DMS114 treated with DMSO at 0.1 percent for 48 hours (cell line): ENCODE results near the gene EDC3.

Experiments
- DNase-seq: peaks from one replicate; lab custom pipeline; 2025; ENCODE audit not compliant: unreplicated experiment; lab: John Stamatoyannopoulos, UW

EDC3 gene

DNA sequence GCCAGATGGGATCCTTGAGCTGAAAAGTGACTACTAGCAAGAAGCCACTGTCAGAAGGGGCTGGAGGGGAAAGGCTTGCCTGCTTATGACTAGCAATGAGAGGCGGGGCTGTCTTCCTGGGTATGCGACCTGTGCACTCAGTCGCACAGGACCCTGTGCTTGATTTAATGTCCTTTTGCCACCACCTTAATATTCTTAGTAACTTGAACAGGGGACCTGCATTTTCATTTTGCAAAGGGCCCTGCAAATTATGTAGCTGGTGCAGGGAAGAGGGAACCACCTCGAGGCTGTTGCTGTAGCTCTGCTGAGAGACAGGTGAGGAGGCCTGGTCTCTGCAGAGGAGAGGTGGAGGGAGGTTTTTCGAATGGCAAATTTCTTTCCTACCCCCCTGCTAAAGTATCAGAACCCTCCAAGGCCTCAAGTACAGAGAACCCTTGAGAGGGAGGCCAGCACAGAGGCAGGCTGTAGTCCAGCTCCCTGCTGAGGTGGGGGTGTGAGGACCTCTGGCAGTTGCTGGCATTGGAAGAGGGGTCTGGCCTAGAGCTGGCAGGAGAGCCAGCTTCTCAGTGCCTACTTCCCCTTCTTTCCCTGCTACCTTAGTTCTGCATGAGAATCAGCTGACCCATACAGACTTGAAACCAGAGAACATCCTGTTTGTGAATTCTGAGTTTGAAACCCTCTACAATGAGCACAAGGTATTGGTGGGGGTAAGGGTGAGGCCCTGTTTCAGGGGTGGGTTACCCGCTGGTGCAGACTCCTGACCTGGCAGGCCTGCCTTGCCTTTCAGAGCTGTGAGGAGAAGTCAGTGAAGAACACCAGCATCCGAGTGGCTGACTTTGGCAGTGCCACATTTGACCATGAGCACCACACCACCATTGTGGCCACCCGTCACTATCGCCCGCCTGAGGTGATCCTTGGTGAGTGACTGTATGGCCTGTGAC is 68.8 kb downstream of the EDC3 start:
- DNase-seq, result no peak

DNA sequence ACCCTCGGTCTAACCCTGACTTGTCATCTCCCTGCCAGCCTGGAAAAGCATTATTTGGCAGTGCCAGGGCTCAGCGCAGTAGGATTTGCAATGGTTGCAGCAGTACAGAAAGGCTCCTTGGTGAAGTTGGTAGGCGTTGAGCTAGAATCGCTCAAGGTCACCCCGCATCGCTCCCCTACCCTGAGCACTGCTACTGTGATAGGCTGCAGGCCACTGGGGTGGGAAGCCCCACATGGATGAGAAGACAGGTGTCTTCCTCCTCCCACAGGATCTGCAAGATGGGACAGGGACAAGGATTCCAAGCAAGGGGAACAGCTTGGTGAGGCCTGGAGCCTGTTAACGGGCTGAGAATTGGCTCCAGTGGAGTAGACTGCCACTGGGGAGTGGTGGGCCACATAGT is 69.5 kb downstream of the EDC3 start:
- no peak for DNase-seq

GRCh38 chr15:74625693-74626092 is 70.1 kb downstream of the EDC3 start:
- DNase-seq, result no peak

DNA sequence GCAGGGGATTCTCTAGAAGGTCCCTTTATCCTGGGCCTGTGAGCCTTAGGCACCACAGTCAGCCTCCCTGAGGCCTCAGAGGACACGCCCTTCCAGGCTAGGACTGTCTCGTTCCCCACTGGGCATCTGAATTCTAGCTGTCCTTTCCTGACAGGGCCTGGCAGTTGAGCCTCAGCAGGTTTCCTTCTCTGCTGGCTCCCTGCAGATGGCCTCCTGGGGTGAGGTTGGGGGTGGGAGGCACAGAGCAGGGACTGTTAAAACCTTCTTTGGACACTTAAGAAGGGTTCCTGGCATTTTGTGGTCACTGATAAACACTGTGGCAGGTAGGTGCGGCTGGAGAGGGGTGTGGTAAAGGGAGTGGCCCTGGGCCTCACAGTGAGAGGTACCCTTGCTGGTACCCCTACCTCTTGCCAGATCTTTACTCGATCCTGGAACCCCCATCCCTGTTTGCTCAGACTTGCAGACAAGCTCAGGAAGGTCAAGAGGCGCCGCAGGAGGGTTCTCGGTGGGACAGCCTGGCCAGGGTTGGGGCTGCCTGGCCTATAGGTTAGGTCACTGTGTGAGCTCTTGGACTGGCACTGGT is 71.7 kb downstream of the EDC3 start:
- DNase-seq, result no peak

DNA sequence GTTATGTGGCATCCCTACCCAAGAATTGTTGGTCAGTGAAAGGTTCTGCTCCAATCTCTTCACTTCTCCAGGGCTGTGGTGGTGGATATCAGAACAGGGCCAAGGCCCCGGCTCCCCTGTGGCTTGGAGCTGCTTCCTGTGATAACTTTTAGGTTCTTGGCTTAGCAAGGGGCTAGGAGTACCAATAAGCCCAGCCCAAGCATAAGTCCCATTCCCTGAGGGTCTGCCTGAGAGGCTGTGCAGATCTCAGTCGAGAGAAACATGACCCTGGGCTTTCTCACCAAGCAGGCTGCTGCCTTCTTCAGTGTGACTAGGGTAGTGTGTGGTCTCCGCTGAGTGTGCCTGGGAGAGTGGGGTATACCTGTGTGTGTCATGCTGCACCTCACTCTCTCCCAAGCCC is 73.1 kb downstream of the EDC3 start:
- DNase-seq, result no peak

DNA sequence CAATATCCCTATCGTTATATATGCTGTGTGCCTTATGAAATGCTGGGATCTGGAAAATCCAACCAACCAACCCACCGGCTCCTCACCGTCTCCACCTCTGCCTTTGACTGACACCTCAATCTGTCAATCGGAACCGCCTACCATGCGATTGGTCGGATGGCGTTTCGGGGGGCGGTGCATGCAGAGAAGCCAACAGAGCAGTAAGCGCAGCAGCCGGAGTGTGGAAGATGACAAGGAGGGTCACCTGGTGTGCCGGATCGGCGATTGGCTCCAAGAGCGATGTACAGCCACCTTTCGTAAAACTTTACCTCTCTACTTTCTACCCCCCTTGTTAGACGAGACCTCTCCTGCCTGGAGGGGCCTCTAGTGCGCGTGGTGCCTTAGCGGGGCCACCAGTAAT is 73.9 kb downstream of the EDC3 start:
- DNase-seq, result no peak

DNA sequence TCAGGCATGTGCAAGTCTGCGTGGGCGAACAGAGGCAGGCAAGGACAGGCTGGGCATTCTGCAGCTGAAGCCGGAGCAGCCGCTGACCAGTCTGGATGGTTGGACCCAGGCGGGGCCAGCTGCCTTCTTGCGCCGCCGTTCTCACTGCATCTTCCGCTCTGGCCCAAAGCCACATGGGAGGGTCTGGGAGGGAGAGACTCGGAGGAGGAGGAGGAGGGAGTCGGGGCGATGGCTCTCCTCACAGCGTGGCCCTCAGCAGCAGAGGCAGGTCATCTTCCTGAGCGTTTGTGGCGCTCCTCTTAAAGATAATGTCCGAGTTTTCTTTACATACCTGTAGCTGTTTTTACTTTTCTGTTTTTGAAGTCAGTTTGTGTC is 74.3 kb downstream of the EDC3 start:
- no peak for DNase-seq

DNA sequence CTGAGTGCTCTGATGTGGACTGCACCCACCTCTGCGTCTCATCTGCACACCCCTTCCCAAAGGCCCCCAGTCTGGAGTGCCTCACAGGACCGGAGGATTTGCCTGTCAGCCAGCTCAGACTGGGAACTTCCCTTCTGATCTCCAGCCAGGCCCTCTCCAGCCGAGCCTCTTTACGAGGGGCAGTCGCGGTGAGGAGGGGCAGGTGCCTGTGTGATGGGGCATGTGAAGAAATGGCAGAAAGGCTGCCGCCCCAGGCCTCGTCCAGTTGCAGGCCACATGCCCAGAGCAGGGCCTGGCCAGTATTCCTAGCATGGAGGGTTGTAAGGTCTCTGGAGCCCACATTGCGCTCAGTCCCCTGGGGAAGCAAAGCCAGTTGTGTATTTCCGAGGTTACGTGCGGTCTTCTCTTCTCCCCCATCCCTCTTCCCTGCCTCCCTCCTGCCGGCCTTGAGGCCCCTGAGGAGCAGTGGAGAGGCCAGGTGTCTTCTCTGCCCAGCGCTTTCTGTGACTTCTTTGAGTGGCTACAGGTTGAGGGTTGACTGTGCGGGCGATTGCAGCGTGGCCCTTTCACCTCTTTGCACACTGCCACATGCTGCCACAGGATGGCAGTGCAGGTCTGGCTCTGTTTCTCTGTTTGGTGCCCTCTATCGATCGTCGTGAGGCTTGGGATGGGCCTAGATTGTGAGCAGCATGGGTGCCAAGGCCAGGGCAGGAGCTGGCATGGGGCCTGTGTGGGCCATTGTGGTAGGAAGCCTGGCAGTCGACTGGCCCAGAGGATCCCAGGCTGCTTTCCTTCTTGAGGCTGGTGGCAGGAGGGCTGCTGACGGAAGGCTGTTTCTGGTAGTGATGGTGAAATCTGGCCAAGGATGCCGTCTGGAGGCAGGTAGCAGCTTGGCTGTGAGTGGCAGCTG is 74.9 kb downstream of the EDC3 start:
- DNase-seq, result peak; percentile 85

- no peak for DNase-seq
Measured at GRCh38 chr15:74619916-74620635, 75.7 kb downstream of the EDC3 start.

GRCh38 chr15:74618841-74619596 is 76.8 kb downstream of the EDC3 start:
- no peak for DNase-seq

DNA sequence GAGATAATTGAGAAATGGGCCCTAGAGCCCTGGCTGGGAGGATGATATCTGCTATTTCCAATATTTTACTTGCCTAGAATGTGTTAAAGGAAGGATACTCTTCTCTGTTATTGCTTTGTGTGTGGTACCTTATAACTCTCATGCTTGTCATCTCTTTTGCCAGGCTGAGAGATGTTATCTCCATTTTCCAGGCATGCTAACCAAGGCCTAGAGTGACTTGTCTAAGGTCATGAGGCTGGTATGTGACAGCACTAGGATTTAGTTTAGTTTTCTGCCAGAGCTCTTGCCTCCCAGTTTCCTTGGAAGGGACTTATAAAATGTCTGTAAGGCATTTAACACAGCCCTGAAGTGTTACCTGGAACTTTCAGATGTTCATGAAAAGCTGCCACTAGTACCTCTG is 78.8 kb downstream of the EDC3 start:
- DNase-seq, result no peak

DNA sequence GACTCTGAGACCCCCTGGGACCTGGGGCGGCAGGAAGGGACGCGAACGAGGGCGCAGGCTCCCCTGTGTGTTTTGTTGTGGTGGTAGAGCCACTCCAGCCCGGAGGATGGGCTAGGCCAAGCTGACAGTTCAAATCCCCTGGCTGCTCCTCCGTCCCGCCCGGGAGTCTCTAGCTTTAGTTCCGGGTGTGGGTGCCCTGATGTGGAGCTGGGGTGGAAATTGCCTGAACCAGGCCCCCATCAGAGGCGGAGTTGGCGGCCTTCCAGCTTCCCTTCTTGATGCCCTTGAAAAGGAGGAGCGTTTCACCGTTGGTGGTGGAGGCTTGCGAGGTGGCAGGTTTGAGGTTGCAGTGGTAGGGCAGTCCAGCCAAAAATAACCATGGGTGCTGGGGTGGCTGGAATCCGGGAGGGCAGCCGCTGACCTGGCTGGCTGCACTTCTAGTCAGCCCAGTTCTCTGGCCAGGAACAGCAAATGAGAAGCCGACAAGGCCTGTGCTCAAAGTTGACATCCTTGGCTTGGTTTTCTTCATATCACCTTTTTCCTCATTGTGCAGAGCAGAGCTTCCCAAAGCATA is 79.4 kb downstream of the EDC3 start:
- no peak for DNase-seq

DNA sequence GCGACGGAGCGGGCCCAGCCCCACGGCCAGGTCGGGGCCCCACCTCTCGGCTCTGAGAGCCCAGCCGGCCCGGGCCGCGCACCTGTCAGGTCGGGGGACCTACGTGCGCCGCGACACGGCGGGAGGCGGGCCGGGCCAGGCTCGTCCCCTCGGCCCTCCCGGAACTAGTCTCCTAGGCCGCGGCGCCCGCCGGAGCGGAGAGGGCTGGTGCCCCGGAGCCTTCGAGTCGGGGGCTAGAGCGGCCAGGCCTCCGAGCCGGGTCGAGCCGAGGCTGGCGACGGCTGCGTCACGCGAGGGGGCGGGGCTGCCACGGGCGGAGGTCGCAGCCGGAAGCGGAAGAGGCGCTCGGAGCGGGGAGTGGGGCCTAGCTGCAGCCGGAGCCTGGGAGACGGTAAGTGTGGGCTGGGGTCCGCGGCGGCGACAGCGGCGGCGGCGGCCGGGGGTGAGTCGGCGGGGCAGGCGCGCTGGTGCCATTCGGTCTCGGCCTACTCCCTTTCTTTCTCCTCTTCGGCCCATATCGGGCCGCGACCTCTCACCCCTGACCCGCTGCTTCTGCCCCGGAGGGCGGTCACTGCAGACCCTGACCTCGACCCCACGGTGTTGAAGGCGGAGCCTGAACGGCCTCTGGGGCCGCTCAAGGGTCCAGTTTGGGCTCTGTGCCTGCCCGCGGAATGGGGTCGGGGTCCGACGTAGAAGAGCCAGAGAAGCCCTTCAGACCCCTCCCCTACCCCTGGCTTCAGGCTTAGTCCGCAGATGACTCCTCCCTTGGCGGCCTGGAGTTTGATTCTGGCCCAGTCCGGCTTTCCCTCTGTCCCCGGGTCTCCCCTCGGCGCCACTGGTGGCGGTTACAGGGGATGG is 80.1 kb downstream of the EDC3 start, which contains the start of gene CLK3:
Gene CLK3 (plus strand): TSS at position 329 of the 858 bp plus-strand sequence. CDS start 3,361 bp downstream, outside the sequence.
- DNase-seq, result peak; percentile 88

- DNase-seq, result peak; percentile 78
Measured at GRCh38 chr15:74614744-74615507, 80.9 kb downstream of the EDC3 start.

DNA sequence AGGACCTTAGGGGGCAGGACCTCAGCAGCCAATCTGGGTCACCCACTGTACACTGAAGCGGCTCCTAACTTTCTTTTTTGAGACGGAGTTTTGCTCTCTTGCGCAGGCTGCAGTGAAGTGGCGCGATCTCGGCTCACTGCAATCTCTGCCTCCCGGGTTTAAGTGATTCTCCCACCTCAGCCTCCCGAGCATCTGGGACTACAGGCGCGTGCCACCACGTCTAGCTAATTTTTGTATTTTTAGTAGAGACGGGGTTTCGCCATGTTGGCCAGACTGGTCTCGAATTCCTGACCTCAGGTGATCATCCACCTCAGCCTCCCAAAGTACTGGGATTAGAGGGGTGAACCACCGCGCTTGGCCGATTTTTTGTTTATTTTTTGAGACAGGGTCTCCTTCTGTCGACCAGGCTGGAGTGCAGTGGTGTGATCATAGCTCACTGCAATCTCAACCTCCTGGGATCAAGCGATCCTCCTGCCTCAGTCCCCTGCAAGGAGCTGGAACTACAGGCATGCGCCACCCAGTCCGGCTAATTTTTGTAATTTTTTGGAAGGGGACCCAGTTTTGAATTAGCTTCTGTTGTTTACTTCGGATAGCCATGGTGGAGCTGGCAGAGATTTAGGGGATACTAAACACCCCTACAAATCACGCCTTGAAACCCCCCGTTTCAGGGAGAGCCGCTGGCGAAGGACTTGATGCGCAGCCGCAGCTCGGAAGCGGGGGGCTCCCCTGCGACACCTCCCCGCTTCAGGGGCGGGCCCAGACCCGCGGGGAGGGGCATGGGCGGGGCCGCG is 81.7 kb downstream of the EDC3 start:
- no peak for DNase-seq

DNA sequence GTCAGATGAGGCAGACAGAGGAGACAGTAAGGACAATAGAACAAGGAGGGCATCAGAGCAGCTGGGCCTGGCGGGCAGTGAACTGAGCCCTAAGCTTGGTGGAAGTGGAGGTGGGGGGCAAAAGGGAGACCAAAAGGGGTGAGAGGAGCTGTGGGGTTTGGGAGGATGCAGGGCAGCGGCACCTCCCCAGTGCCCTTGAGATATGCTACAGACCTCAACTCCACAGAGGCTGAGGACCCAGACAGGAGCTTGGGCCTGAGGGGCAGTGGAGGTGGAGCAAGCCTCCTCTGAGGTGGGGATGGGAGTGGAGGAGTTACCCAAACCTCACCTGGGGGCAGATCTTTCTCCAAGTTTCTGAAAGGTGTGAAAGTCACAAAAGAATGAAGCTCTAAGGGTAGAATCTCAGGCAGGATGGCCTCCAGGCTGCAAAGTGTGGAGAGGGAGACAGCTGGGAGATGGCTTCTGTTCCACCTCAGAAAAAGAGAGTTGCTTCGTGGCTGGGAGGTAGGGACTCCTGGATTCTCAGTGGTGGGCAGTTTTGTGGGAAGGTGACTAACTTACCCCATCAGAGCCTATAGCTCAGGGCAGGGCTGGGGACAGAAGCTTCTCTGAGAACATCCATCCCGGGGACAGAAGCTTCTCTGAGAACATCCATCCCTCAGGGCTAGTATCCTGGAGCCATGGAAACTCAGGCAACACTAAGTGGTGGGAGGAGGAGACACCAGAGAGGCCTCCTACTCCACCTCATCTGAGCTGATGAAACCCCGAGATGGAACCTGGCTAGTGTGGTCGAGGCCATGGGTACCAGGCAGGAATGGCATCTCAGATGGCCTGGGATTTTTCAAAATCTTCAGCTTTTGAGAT is 82.5 kb downstream of the EDC3 start:
- no peak for DNase-seq
